SIG-M5 (cell line): ENCODE results near the gene PRTFDC1.
"Not testable (repeated sequence)": the region's sequence is repeated elsewhere in the genome, so short reads cannot be mapped to it uniquely, and the experiment has no call there.

Experiments
- DNase-seq: peaks from one replicate; lab custom pipeline; 2025; lab: John Stamatoyannopoulos, UW

The PRTFDC1 gene

GRCh38 chr10:24965051-24965450, 12.6 kb upstream of the PRTFDC1 start:
- no peak for DNase-seq

GRCh38 chr10:24963521-24964041, 11.2 kb upstream of the PRTFDC1 start:
- DNase-seq = no peak

- DNase-seq = no peak
Measured at GRCh38 chr10:24962995-24963394, 10.6 kb upstream of the PRTFDC1 start.

GRCh38 chr10:24961582-24961981, 9.2 kb upstream of the PRTFDC1 start:
- DNase-seq = no peak

GRCh38 chr10:24959382-24959730, 7.0 kb upstream of the PRTFDC1 start:
- DNase-seq = no peak

GRCh38 chr10:24958721-24959381, 6.4 kb upstream of the PRTFDC1 start:
- no peak for DNase-seq

GRCh38 chr10:24958091-24958720, 5.8 kb upstream of the PRTFDC1 start:
- DNase-seq = no peak

- DNase-seq = not testable (repeated sequence)
Measured at GRCh38 chr10:24957624-24958051, 5.2 kb upstream of the PRTFDC1 start.

GRCh38 chr10:24953675-24954074, 1.3 kb upstream of the PRTFDC1 start:
- no peak for DNase-seq

- DNase-seq = no peak
Measured at GRCh38 chr10:24952707-24953645, 570 bp upstream of the PRTFDC1 start.

- no peak for DNase-seq
Measured at GRCh38 chr10:24951201-24952142, 934 bp downstream of the PRTFDC1 start.

GRCh38 chr10:24950439-24950838, 2.0 kb downstream of the PRTFDC1 start:
- DNase-seq = no peak

GRCh38 chr10:24949616-24950015, 2.8 kb downstream of the PRTFDC1 start:
- no peak for DNase-seq

- DNase-seq = no peak
Measured at GRCh38 chr10:24947304-24948097, 4.9 kb downstream of the PRTFDC1 start.

GRCh38 chr10:24944512-24945255, 7.7 kb downstream of the PRTFDC1 start:
- DNase-seq = no peak

- DNase-seq = no peak
Measured at GRCh38 chr10:24938525-24938924, 13.9 kb downstream of the PRTFDC1 start.

GRCh38 chr10:24938076-24938475, 14.3 kb downstream of the PRTFDC1 start:
- no peak for DNase-seq

- no peak for DNase-seq
Measured at GRCh38 chr10:24935504-24936292, 16.7 kb downstream of the PRTFDC1 start.

GRCh38 chr10:24931236-24931635, 21.2 kb downstream of the PRTFDC1 start:
- DNase-seq = no peak
